NB4 (cell line): Measurements from ENCODE around the gene UBE2V1.
A peak's percentile ranks its signal among the peaks of the same experiment; 100 is the strongest.

Experiments
- DNase-seq: peaks from one replicate; pipeline ENCODE4 v3.0.0; 2010; ENCODE audit warnings: low read depth
- H3K4me3 ChIP-seq: one replicate; pipeline ENCODE4 v1.5.1; 2011; ENCODE audit warnings: mild to moderate bottlenecking, low read depth, low read length, moderate library complexity
- CTCF ChIP-seq: IDR thresholded peaks from one replicate; pipeline ENCODE4 v1.5.1; 2012; ENCODE audit warnings: low read depth, low read length
- MAX ChIP-seq: IDR thresholded peaks from 2 replicates; pipeline ENCODE4 v1.6.1; 2011; ENCODE audit warnings: low read depth, low read length
- MYC ChIP-seq: IDR thresholded peaks from 2 replicates; pipeline ENCODE4 v1.6.1; 2011; ENCODE audit warnings: low read depth, low read length
- POLR2A ChIP-seq: IDR thresholded peaks from 2 replicates; pipeline ENCODE4 v1.6.1; 2011; ENCODE audit warnings: mild to moderate bottlenecking; ENCODE audit not compliant: insufficient read length; ENCODE audit errors: extremely low read depth

Gene UBE2V1

GRCh38 chr20:50041246-50041873 is 71.6 kb downstream of the UBE2V1 start:
- TF ChIP-seq MYC: no peak
- TF ChIP-seq CTCF: no peak
- TF ChIP-seq POLR2A: no peak
- TF ChIP-seq MAX: 0 out of 2 replicates have a peak, but pooled peaks have one; percentile 15
- DNase-seq: peak; percentile 71
- no peak overlapping the region for H3K4me3 ChIP-seq

- DNase-seq: no peak
- no peak overlapping the region for H3K4me3 ChIP-seq
- TF ChIP-seq POLR2A: no peak
- TF ChIP-seq MAX: no peak
- TF ChIP-seq MYC: no peak
- no peak for TF ChIP-seq CTCF
These were observed 72.3 kb downstream of the UBE2V1 start for GRCh38 chr20:50040432-50041245.

DNA sequence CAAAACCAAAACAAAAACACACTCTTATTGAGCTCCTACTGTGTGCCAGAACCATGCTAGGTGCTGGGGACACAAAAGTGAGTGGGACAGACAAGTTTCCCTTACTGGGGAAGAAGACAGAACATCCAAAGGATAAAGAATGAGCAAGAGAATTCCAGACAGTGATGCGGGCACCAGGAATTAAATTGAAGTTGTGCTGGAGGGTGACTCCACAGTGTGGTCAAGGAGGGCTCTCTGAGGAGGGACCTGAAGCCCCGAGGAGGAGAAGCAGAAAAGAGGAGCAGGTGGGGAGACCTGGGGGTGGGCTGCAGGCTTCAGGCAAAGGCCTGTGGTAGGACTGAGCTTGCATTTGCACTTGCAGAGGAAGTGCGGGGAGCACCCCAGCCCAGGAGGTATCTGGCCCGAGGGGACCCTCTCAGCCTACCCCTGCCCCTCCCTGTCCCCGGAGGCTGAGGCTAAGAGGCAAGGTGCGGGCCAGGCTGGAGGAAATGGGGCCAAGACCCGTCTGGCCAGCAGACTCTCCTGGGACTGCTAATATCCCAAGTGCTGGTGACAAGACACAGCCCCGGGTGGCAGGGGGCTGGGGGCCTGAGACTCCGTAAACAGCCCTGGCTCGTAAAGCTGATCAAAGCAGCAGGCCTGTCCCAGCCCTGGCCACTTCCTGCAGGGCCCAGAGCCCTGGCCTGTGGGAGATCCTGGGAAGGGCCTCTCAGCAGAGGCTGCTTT is 73.1 kb downstream of the UBE2V1 start:
- H3K4me3 ChIP-seq: no peak overlapping the region
- TF ChIP-seq CTCF (no peak), POLR2A (no peak), MAX (no peak)
- peak; percentile 54 for DNase-seq

DNA sequence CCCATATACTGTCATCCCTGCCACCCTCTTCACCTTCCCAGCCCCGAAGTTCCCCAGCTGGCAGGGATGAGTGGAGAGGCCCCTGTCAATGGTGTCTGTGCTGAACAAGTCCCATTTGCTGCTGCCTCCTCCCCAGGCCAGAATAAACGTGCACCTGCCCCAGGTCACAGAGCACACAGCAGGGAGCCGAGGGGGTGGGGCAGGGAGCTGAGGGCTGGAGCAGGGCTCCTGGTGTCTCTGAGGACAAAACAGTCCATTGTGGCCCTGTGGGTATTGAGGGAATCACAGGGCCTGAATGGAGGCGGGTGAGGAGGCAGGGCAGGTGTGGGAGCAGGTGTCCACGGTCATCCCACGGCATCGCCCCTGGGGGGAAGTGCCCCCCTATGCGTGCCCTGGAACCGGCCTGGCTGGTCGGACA is 74.4 kb downstream of the UBE2V1 start:
- DNase-seq: no peak
- H3K4me3 ChIP-seq: no peak overlapping the region
- no peak for TF ChIP-seq CTCF
- no peak for TF ChIP-seq POLR2A
- no peak for TF ChIP-seq MAX
- no peak for TF ChIP-seq MYC

- no peak for TF ChIP-seq POLR2A
- no peak for TF ChIP-seq CTCF
- no peak for TF ChIP-seq MYC
- no peak for TF ChIP-seq MAX
- H3K4me3 ChIP-seq: no peak overlapping the region
- no peak for DNase-seq
These were observed 74.8 kb downstream of the UBE2V1 start for GRCh38 chr20:50038169-50038568.
